GM10248 (cell line): Measurements from ENCODE around the gene ALDH1L1.

Experiments used
- CTCF ChIA-PET: fragments of 300-600 bp; sonication (Branson Sonifier 250); formaldehyde crosslinking; extraction: SDS; loops from one replicate; lab custom pipeline; 2021; ENCODE audit warnings: antibody characterized with exemption; lab: Yijun Ruan, JAX
- POLR2A ChIA-PET: fragments of 350-650 bp; sonication (Branson Sonifier 250); formaldehyde crosslinking; extraction: SDS; loops from one replicate; lab custom pipeline; 2020; ENCODE audit warnings: antibody characterized with exemption; lab: Yijun Ruan, JAX
- DNase-seq: peaks from one replicate; pipeline ENCODE4 v3.0.0; 2012; ENCODE audit errors: extremely low spot score
- CTCF ChIP-seq: IDR thresholded peaks from 2 replicates; pipeline ENCODE4 v1.5.1; 2012; ENCODE audit warnings: mild to moderate bottlenecking, low read depth; ENCODE audit errors: extremely low read depth, missing control alignments, control extremely low read depth

Gene ALDH1L1

GRCh38 chr3:126211569-126211968 lies 31.2 kb upstream of the ALDH1L1 start:
- POLR2A ChIA-PET: no interaction called here
- CTCF ChIA-PET: interaction anchor here (6.0 kb wide), 1 partner anchor 13 kb away, joined by 35 read pairs; no protein-coding TSS in a partner anchor
- no peak for DNase-seq
- TF ChIP-seq CTCF: no peak

- TF ChIP-seq CTCF: no peak
- ChIA-PET POLR2A (no interaction called here), CTCF (interaction anchor here (6.0 kb wide), 1 partner anchor 12 kb away, joined by 35 read pairs; no protein-coding TSS in a partner anchor)
- DNase-seq: no peak
These were observed 30.2 kb upstream of the ALDH1L1 start for GRCh38 chr3:126210606-126211005.

GRCh38 chr3:126209741-126210140 lies 29.4 kb upstream of the ALDH1L1 start:
- no peak for DNase-seq
- no peak for TF ChIP-seq CTCF
- POLR2A ChIA-PET: no interaction called here
- CTCF ChIA-PET: interaction anchor here (6.0 kb wide), 1 partner anchor 11 kb away, joined by 35 read pairs; no protein-coding TSS in a partner anchor

- CTCF ChIA-PET: interaction anchor here (6.0 kb wide), 1 partner anchor 10 kb away, joined by 35 read pairs; no protein-coding TSS in a partner anchor
- TF ChIP-seq CTCF: no peak
- no peak for DNase-seq
- POLR2A ChIA-PET: no interaction called here
These were observed 28.3 kb upstream of the ALDH1L1 start for GRCh38 chr3:126208606-126209256.

- no peak for TF ChIP-seq CTCF
- POLR2A ChIA-PET: no interaction called here
- CTCF ChIA-PET: interaction anchor here (6.0 kb wide), 1 partner anchor 9 kb away, joined by 35 read pairs; no protein-coding TSS in a partner anchor
- no peak for DNase-seq
These were observed 27.8 kb upstream of the ALDH1L1 start for GRCh38 chr3:126208182-126208581.

GRCh38 chr3:126207166-126207565 lies 26.8 kb upstream of the ALDH1L1 start:
- no peak for DNase-seq
- no peak for TF ChIP-seq CTCF
- ChIA-PET CTCF (interaction anchor here (6.0 kb wide), 1 partner anchor 8 kb away, joined by 35 read pairs; no protein-coding TSS in a partner anchor), POLR2A (no interaction called here)
